ENCODE measurements around the gene GSTM2.

- TF ChIP-seq ZIC2 (tag by site-specific recombination; IDR thresholded peaks at IDR 0.05) (no peak), PRDM10 (tag by site-specific recombination; IDR thresholded peaks at IDR 0.05) (no peak)
Observed at GRCh38 chr1:109669246-109669948, 1.5 kb downstream of the GSTM2 start.

All from HEK293 (cell line).